Measurements from ENCODE around the gene ERC2.

GRCh38 chr3:55714057-55714456 is 754.2 kb downstream of the ERC2 start:
- TF ChIP-seq, protein P1, sequence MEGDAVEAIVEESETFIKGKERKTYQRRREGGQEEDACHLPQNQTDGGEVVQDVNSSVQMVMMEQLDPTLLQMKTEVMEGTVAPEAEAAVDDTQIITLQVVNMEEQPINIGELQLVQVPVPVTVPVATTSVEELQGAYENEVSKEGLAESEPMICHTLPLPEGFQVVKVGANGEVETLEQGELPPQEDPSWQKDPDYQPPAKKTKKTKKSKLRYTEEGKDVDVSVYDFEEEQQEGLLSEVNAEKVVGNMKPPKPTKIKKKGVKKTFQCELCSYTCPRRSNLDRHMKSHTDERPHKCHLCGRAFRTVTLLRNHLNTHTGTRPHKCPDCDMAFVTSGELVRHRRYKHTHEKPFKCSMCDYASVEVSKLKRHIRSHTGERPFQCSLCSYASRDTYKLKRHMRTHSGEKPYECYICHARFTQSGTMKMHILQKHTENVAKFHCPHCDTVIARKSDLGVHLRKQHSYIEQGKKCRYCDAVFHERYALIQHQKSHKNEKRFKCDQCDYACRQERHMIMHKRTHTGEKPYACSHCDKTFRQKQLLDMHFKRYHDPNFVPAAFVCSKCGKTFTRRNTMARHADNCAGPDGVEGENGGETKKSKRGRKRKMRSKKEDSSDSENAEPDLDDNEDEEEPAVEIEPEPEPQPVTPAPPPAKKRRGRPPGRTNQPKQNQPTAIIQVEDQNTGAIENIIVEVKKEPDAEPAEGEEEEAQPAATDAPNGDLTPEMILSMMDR (IDR thresholded peaks at IDR 0.05) = no peak
- no peak for TF ChIP-seq ZFX (IDR thresholded peaks at IDR 0.05; ENCODE audit: borderline replicate concordance)

Data from 22Rv1 (cell line).